Activated T-cell treated with anti-CD3 and anti-CD28 coated beads, Interleukin-2, amount 50 U/mL, for 24 hours (primary cell): ENCODE measurements around the gene NOXO1.

ENCODE experiments used
- DNase-seq: peaks from one replicate; pipeline ENCODE4 v3.0.0-alpha.2; 2020
- H3K27ac Mint-ChIP-seq: 2 replicates; pipeline ENCODE4 v1.8.0; 2020; ENCODE audit warnings: mild to moderate bottlenecking, mixed read lengths
- H3K27me3 Mint-ChIP-seq: 2 replicates; pipeline ENCODE4 v1.8.0; 2020; ENCODE audit warnings: mixed read lengths
- H3K36me3 Mint-ChIP-seq: 2 replicates; pipeline ENCODE4 v1.8.0; 2020; ENCODE audit warnings: low read depth, mixed read lengths
- H3K4me1 Mint-ChIP-seq: 2 replicates; pipeline ENCODE4 v1.8.0; 2020; ENCODE audit warnings: low read depth, mixed read lengths
- H3K4me3 Mint-ChIP-seq: 2 replicates; pipeline ENCODE4 v1.8.0; 2020; ENCODE audit warnings: mild to moderate bottlenecking, moderate library complexity, mixed read lengths
- H3K9me3 Mint-ChIP-seq: 2 replicates; pipeline ENCODE4 v1.8.0; 2020; ENCODE audit warnings: mixed read lengths

Gene NOXO1

DNA sequence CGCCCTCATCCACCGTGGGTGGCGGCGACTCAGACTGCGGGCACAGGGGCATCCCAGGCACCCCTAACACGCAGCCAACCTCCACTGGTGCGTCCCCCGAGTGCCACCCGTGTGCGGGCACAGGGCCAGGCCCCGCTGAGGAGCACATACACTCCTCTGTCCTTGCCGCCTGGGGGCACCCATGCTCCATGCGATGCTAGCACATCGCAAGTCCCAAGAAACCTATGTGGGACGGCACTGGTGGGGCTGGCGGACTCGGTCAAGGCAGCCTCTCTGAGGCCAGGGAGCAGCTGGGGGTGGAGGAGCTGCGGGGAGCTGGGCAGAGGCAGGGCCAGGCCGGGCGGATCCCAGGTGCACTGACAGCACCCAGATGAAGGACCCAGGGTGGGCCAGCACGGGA lies 24.4 kb upstream of the NOXO1 start:
- no peaks in the 10 kb centered on the region for H3K9me3 Mint-ChIP-seq
- no peaks in the 10 kb centered on the region for H3K27me3 Mint-ChIP-seq
- H3K27ac Mint-ChIP-seq, result peak overlapping the region; percentile 44
- peaks cover 52% of the 10 kb centered on the region for H3K4me1 Mint-ChIP-seq
- DNase-seq, result no peak
- H3K4me3 Mint-ChIP-seq, result peak overlapping the region; percentile 54
- H3K36me3 Mint-ChIP-seq, result peaks cover 80% of the 10 kb centered on the region

- Mint-ChIP-seq H3K9me3 (no peaks in the 10 kb centered on the region), H3K4me3 (no peak overlapping the region), H3K36me3 (peaks cover 81% of the 10 kb centered on the region), H3K4me1 (peaks cover 47% of the 10 kb centered on the region), H3K27me3 (no peaks in the 10 kb centered on the region), H3K27ac (no peak overlapping the region)
- DNase-seq, result no peak
These were observed 23.7 kb upstream of the NOXO1 start for GRCh38 chr16:2004795-2005517.

GRCh38 chr16:2003827-2004641 lies 22.8 kb upstream of the NOXO1 start:
- peaks cover 47% of the 10 kb centered on the region for H3K4me1 Mint-ChIP-seq
- no peaks in the 10 kb centered on the region for H3K9me3 Mint-ChIP-seq
- DNase-seq, result peak; percentile 91
- H3K27ac Mint-ChIP-seq, result peak overlapping the region; percentile 26
- peaks cover 86% of the 10 kb centered on the region for H3K36me3 Mint-ChIP-seq
- H3K27me3 Mint-ChIP-seq, result no peaks in the 10 kb centered on the region
- no peak overlapping the region for H3K4me3 Mint-ChIP-seq

DNA sequence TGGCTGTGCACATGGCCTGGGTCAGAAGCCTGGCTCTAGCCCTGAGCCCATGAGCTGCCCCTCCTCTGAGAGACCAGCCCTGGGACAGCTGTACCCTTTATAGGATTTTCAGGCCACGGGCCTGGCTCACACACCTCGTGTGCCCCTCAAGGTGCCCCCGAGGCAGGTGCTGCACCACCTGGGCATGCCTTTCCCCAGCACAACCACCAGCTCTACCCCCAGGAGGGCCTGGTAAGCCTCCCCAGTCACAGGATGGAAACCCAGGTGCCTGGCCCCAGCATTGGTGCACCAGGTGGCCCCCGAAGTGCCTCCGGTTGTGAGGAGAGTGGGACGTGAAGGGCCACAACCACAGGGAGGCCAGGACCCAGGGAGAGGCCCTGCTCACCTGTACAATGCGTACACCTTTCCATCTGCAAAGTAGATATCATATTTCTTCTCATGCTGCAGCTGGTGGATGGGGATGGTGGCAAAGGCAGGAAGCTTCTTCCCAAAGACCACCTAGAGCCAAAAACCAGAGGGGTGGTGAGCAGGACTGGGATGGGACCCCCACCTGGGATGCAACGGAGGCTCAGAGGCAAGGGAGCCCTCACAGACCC lies 22.1 kb upstream of the NOXO1 start:
- no peak overlapping the region for H3K4me3 Mint-ChIP-seq
- no peaks in the 10 kb centered on the region for H3K27me3 Mint-ChIP-seq
- no peaks in the 10 kb centered on the region for H3K9me3 Mint-ChIP-seq
- DNase-seq, result no peak
- peaks cover 86% of the 10 kb centered on the region for H3K36me3 Mint-ChIP-seq
- H3K4me1 Mint-ChIP-seq, result peaks cover 42% of the 10 kb centered on the region
- H3K27ac Mint-ChIP-seq, result no peak overlapping the region

GRCh38 chr16:2002406-2003230 lies 21.3 kb upstream of the NOXO1 start:
- Mint-ChIP-seq H3K27ac (peak overlapping the region; percentile 50), H3K4me3 (no peak overlapping the region), H3K9me3 (no peaks in the 10 kb centered on the region), H3K36me3 (peaks cover 86% of the 10 kb centered on the region), H3K27me3 (no peaks in the 10 kb centered on the region), H3K4me1 (peaks cover 36% of the 10 kb centered on the region)
- DNase-seq, result no peak

GRCh38 chr16:2001456-2002355 lies 20.4 kb upstream of the NOXO1 start:
- DNase-seq, result no peak
- Mint-ChIP-seq H3K4me3 (no peak overlapping the region), H3K27ac (peak overlapping the region; percentile 47), H3K9me3 (no peaks in the 10 kb centered on the region), H3K4me1 (peaks cover 31% of the 10 kb centered on the region), H3K27me3 (no peaks in the 10 kb centered on the region), H3K36me3 (peaks cover 86% of the 10 kb centered on the region)

GRCh38 chr16:2001035-2001434 lies 19.8 kb upstream of the NOXO1 start:
- Mint-ChIP-seq H3K9me3 (no peaks in the 10 kb centered on the region), H3K27ac (no peak overlapping the region), H3K27me3 (no peaks in the 10 kb centered on the region), H3K4me1 (peaks cover 31% of the 10 kb centered on the region), H3K4me3 (no peak overlapping the region), H3K36me3 (peaks cover 86% of the 10 kb centered on the region)
- DNase-seq, result no peak

DNA sequence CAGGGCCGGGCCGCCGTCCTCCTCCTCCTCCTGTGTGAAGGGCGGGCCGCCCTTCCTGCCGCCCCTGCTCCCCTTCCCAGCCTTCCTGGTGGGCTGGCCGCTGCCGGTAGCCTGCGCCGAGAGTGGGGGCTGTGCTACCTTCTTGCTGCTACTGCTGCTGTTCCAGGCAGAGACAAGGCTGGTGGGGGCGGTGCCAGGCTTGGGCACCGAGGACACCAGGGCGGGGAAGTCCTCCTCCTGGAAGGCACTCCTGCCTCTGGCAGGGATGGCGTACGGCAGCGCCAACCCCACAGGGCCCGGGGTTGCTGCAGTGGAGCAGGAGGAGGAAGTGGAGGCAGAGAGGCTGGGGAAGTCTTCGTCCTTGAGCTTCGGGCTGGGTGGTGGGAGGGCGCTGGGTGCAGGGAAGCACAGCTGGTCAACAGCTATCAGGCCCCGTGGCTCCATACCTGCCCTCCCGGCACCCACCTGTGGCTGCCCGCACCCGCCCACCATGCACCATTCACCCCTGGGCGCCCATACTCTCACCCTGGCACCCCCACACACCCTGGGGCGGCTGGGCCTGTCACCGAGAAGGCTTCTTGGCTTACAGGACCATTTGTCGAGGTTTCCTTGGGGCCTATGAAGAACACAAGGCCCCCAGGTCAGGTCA lies 18.7 kb upstream of the NOXO1 start:
- no peaks in the 10 kb centered on the region for H3K9me3 Mint-ChIP-seq
- no peaks in the 10 kb centered on the region for H3K27me3 Mint-ChIP-seq
- peaks cover 83% of the 10 kb centered on the region for H3K36me3 Mint-ChIP-seq

GRCh38 chr16:1998852-1999801 lies 17.9 kb upstream of the NOXO1 start:
- Mint-ChIP-seq H3K9me3 (no peaks in the 10 kb centered on the region), H3K27me3 (no peaks in the 10 kb centered on the region), H3K27ac (no peak overlapping the region), H3K36me3 (peaks cover 76% of the 10 kb centered on the region), H3K4me1 (peaks cover 15% of the 10 kb centered on the region), H3K4me3 (no peak overlapping the region)
- no peak for DNase-seq

More for the DNA sequence above, 18.7 kb upstream of the NOXO1 start:
- Mint-ChIP-seq H3K27ac (no peak overlapping the region), H3K4me1 (peaks cover 22% of the 10 kb centered on the region), H3K4me3 (no peak overlapping the region)
- DNase-seq, result no peak

GRCh38 chr16:1998360-1998835 lies 17.1 kb upstream of the NOXO1 start:
- no peak overlapping the region for H3K4me3 Mint-ChIP-seq
- H3K36me3 Mint-ChIP-seq, result peaks cover 74% of the 10 kb centered on the region
- DNase-seq, result no peak
- peaks cover 19% of the 10 kb centered on the region for H3K4me1 Mint-ChIP-seq
- no peaks in the 10 kb centered on the region for H3K27me3 Mint-ChIP-seq
- H3K9me3 Mint-ChIP-seq, result peaks cover under 1% of the 10 kb centered on the region
- H3K27ac Mint-ChIP-seq, result peak overlapping the region; percentile 63

DNA sequence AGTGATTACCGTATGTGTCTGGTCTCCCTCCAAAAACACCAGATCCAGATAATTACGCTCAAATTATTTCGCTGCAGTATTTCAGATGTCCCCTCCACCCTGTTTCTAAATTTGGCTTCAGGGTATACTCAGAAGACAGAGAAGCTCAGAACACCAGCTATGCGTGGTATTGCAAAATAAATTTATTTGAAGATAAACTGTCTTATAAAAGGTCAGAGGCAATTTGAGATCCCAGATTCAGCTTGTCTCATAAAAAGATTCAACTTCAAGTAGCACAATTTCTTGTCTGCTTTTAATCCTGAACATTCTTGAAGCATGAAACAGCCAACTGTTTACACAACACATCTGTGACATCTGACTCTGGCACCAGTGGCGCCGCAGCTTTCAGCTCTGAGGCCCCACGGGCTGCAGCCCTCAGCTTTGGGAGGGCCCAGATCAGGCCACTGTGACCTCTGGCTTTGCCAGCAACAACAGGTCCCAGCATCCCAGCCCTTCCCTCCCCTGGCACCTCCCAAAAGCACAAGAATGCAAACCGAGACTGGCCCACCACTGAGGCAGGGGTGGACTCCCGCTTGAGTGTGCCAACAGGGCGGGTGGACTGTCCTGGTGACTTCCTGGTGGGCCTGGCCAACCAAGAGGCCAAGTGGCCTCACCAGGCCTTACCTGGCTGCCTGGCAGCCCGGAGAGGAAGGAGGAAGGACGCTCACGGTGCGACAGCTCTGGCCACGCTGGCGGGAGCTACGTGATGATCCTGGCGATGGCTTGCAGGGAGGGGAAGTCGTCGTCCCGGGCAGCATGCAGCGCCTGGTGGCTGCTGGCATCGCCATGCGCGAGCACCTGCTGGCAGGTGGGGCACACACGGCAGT lies 16.5 kb upstream of the NOXO1 start:
- H3K9me3 Mint-ChIP-seq, result peaks cover 2% of the 10 kb centered on the region
- H3K4me1 Mint-ChIP-seq, result peaks cover 21% of the 10 kb centered on the region
- H3K27ac Mint-ChIP-seq, result peak overlapping the region; percentile 63
- no peak overlapping the region for H3K4me3 Mint-ChIP-seq
- no peaks in the 10 kb centered on the region for H3K27me3 Mint-ChIP-seq
- H3K36me3 Mint-ChIP-seq, result peaks cover 70% of the 10 kb centered on the region
- DNase-seq, result no peak
